Measurements from ENCODE around the gene CUBN. TPM values are rescaled to one million over a fixed set of nuclear protein-coding genes. Genes with fewer than 3 reads are reported as not detected.

CUBN gene
- total RNA-seq, 1 experiment from 2014 or later, result 1.3 TPM

- Histone ChIP-seq H3K27me3 (ENCODE audit: control insufficient read depth, insufficient read depth, low read length) (no peaks in the 10 kb centered on the region), H3K27ac (ENCODE audit: low read length) (no peak overlapping the region), H3K4me1 (ENCODE audit: control insufficient read depth, insufficient read depth, low read length) (0 out of 2 replicates have a peak, but pooled peaks cover 4% of the 10 kb centered on the region), H3K4me3 (ENCODE audit: low read depth in 2 of 2, low read length in 2 of 2) (no peak overlapping the region), H3K9me3 (ENCODE audit: control insufficient read depth, insufficient read depth, low read depth, low read length) (no peaks in the 10 kb centered on the region), H3K36me3 (ENCODE audit: control insufficient read depth, insufficient read depth, low read length) (no peaks in the 10 kb centered on the region)
- no peak for ATAC-seq
- no peak for DNase-seq (ENCODE audit: low read depth, low spot score)
- TF ChIP-seq POLR2AphosphoS5 (IDR thresholded peaks at IDR 0.05; ENCODE audit: low read depth, low read length) (no peak), REST (IDR thresholded peaks at IDR 0.05; ENCODE audit: insufficient read depth in 1 of 2, low read depth in 2 of 2, low read length in 1 of 2) (no peak), SIN3A (IDR thresholded peaks at IDR 0.05; ENCODE audit: borderline replicate concordance, insufficient read depth, low read depth, low read length) (no peak), TCF7L2 (IDR thresholded peaks at IDR 0.05; ENCODE audit: low read depth, low read length) (no peak)
- TF ChIP-seq, protein P1, sequence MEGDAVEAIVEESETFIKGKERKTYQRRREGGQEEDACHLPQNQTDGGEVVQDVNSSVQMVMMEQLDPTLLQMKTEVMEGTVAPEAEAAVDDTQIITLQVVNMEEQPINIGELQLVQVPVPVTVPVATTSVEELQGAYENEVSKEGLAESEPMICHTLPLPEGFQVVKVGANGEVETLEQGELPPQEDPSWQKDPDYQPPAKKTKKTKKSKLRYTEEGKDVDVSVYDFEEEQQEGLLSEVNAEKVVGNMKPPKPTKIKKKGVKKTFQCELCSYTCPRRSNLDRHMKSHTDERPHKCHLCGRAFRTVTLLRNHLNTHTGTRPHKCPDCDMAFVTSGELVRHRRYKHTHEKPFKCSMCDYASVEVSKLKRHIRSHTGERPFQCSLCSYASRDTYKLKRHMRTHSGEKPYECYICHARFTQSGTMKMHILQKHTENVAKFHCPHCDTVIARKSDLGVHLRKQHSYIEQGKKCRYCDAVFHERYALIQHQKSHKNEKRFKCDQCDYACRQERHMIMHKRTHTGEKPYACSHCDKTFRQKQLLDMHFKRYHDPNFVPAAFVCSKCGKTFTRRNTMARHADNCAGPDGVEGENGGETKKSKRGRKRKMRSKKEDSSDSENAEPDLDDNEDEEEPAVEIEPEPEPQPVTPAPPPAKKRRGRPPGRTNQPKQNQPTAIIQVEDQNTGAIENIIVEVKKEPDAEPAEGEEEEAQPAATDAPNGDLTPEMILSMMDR (IDR thresholded peaks at IDR 0.05), result no peak
- in situ Hi-C loops (cut with HindIII; ENCODE audit: low pct_unique_long_range_greater_than_20kb, low sequenced_read_pairs) (no loop called here), intact Hi-C loops (cut with micrococcal nuclease; ENCODE audit: unreplicated experiment) (loop anchor here (10.0 kb wide), 1 partner anchor 899 kb away; no protein-coding TSS in a partner anchor)
- BruUV-seq (replicated peaks), result no TSS peak
- CTCF ChIA-PET, result no interaction called here
- POLR2A ChIA-PET, result no interaction called here
These were observed 325.5 kb downstream of the CUBN start for GRCh38 chr10:16804123-16804522.

DNA sequence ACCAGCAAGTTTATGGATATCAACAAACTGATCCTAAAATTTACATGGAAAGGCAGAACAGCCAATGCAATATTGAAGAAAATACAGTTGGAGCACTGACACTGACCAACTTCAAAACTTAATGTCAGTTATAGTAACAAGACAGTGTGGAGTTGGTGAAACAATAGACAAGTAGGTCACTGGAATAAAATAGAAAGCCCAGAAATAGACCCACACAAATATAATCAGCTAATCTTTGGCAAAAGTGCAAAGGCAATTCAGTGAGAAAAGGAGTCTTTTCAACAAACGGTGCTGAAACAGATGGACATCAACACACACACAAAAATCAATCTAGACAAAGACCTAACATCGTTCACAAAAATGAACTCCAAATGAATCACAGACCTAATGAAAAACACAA lies 326.1 kb downstream of the CUBN start:
- H3K4me3 ChIP-seq (ENCODE audit: low read depth in 2 of 2, low read length in 2 of 2), result no peak overlapping the region
- no TSS peak for BruUV-seq (replicated peaks)
- ChIA-PET CTCF (no interaction called here), POLR2A (no interaction called here)
- no peaks in the 10 kb centered on the region for H3K27me3 ChIP-seq (ENCODE audit: control insufficient read depth, insufficient read depth, low read length)
- no peak for ATAC-seq
- no peaks in the 10 kb centered on the region for H3K36me3 ChIP-seq (ENCODE audit: control insufficient read depth, insufficient read depth, low read length)
- intact Hi-C loops (cut with micrococcal nuclease; ENCODE audit: unreplicated experiment), result loop anchor here (10.0 kb wide), 1 partner anchor 899 kb away; no protein-coding TSS in a partner anchor
- no peaks in the 10 kb centered on the region for H3K9me3 ChIP-seq (ENCODE audit: control insufficient read depth, insufficient read depth, low read depth, low read length)
- 0 out of 2 replicates have a peak, but pooled peaks cover 4% of the 10 kb centered on the region for H3K4me1 ChIP-seq (ENCODE audit: control insufficient read depth, insufficient read depth, low read length)
- no peak overlapping the region for H3K27ac ChIP-seq (ENCODE audit: low read length)
- DNase-seq (ENCODE audit: low read depth, low spot score), result no peak
- in situ Hi-C loops (cut with HindIII; ENCODE audit: low pct_unique_long_range_greater_than_20kb, low sequenced_read_pairs), result no loop called here
- TF ChIP-seq POLR2AphosphoS5 (IDR thresholded peaks at IDR 0.05; ENCODE audit: low read depth, low read length), result no peak
- TF ChIP-seq REST (IDR thresholded peaks at IDR 0.05; ENCODE audit: insufficient read depth in 1 of 2, low read depth in 2 of 2, low read length in 1 of 2), result no peak
- TF ChIP-seq, protein P1 (IDR thresholded peaks at IDR 0.05), result no peak
- TF ChIP-seq SIN3A (IDR thresholded peaks at IDR 0.05; ENCODE audit: borderline replicate concordance, insufficient read depth, low read depth, low read length), result no peak
- no peak for TF ChIP-seq TCF7L2 (IDR thresholded peaks at IDR 0.05; ENCODE audit: low read depth, low read length)

All from Panc1 (cell line).